GM23338 (cell line): ENCODE data around the gene SLC41A2. TPM values are rescaled to one million over a fixed set of nuclear protein-coding genes. Genes with fewer than 3 reads are reported as not detected.

Experiments used
- ATAC-seq: fragments of 200-7000 bp; cut with Tn5 transposase; 3 replicates; pipeline ENCODE4 v1.9.1; 2020
- DNase-seq: peaks from one replicate; pipeline ENCODE4 v3.0.0-alpha.2; 2015; ENCODE audit warnings: low spot score
- H2AFZ ChIP-seq: fragments of 200-600 bp; sonication (generic); 2 replicates; pipeline ENCODE4 v1.8.0; 2016; ENCODE audit warnings: antibody characterized with exemption, mild to moderate bottlenecking, moderate library complexity
- H3F3A ChIP-seq: fragments of 200-600 bp; sonication (generic); replicated peaks from 2 replicates; pipeline ENCODE4 v1.8.0; 2017; ENCODE audit warnings: antibody characterized with exemption, mixed run types, low read depth
- H3K27ac ChIP-seq: fragments of 200-600 bp; sonication (generic); 2 replicates; pipeline ENCODE4 v1.6.1; 2016; ENCODE audit warnings: low read depth
- H3K27me3 ChIP-seq: fragments of 200-600 bp; sonication (generic); 2 replicates; pipeline ENCODE4 v1.8.0; 2016; ENCODE audit warnings: mild to moderate bottlenecking, mixed run types, moderate library complexity; ENCODE audit not compliant: insufficient read depth
- H3K36me3 ChIP-seq: fragments of 200-600 bp; sonication (generic); 2 replicates; pipeline ENCODE4 v1.8.0; 2016; ENCODE audit warnings: mild to moderate bottlenecking; ENCODE audit not compliant: insufficient read depth
- H3K4me1 ChIP-seq: fragments of 200-600 bp; sonication (generic); 2 replicates; pipeline ENCODE4 v1.8.0; 2016; ENCODE audit warnings: mild to moderate bottlenecking, moderate library complexity; ENCODE audit not compliant: insufficient read depth
- H3K4me2 ChIP-seq: fragments of 200-600 bp; sonication (generic); 2 replicates; pipeline ENCODE4 v1.7.1; 2017; ENCODE audit warnings: mixed run types
- H3K4me3 ChIP-seq: fragments of 200-600 bp; sonication (generic); 2 replicates; pipeline ENCODE4 v1.6.1; 2016; ENCODE audit warnings: mixed run types
- H3K79me2 ChIP-seq: fragments of 200-600 bp; sonication (generic); replicated peaks from 2 replicates; pipeline ENCODE4 v1.8.0; 2017; ENCODE audit warnings: mild to moderate bottlenecking; ENCODE audit not compliant: insufficient read depth
- H3K9me2 ChIP-seq: fragments of 200-600 bp; sonication (generic); 2 replicates; pipeline ENCODE4 v1.8.0; 2017; ENCODE audit not compliant: insufficient read depth
- H4K20me1 ChIP-seq: fragments of 200-600 bp; sonication (generic); replicated peaks from 2 replicates; pipeline ENCODE4 v1.8.0; 2017; ENCODE audit warnings: mild to moderate bottlenecking; ENCODE audit not compliant: insufficient read depth
- H3K27ac Mint-ChIP-seq: 2 replicates; pipeline ENCODE4 v1.8.0; 2020; ENCODE audit warnings: inconsistent platforms, mild to moderate bottlenecking, moderate library complexity, mixed read lengths
- H3K27me3 Mint-ChIP-seq: 3 replicates; pipeline ENCODE4 v1.8.0; 2022; ENCODE audit warnings: low read depth, mild to moderate bottlenecking, moderate library complexity, mixed read lengths, inconsistent platforms; ENCODE audit not compliant: insufficient read depth, poor library complexity
- H3K36me3 Mint-ChIP-seq: 3 replicates; pipeline ENCODE4 v1.8.0; 2021; ENCODE audit warnings: low read depth, mild to moderate bottlenecking, inconsistent platforms, moderate library complexity, mixed read lengths
- H3K4me1 Mint-ChIP-seq: 3 replicates; pipeline ENCODE4 v1.8.0; 2020; ENCODE audit warnings: mild to moderate bottlenecking, inconsistent platforms, mixed read lengths
- H3K4me3 Mint-ChIP-seq: 3 replicates; pipeline ENCODE4 v1.8.0; 2021; ENCODE audit warnings: moderate library complexity, mild to moderate bottlenecking, inconsistent platforms, mixed read lengths
- H3K9me3 Mint-ChIP-seq: 3 replicates; pipeline ENCODE4 v1.8.0; 2020; ENCODE audit warnings: moderate library complexity, mild to moderate bottlenecking, inconsistent platforms, mixed read lengths
- EZH2 ChIP-seq: fragments of 200-600 bp; sonication (generic); IDR thresholded peaks from one replicate; pipeline ENCODE4 v1.8.0; 2017; ENCODE audit warnings: antibody characterized with exemption, mild to moderate bottlenecking, low read depth; ENCODE audit not compliant: unreplicated experiment
- EZH2phosphoT487 ChIP-seq: fragments of 200-600 bp; sonication (generic); IDR thresholded peaks from one replicate; pipeline ENCODE4 v1.8.1; 2018; ENCODE audit warnings: antibody characterized with exemption; ENCODE audit not compliant: unreplicated experiment
- JUNB ChIP-seq: IDR thresholded peaks from one replicate; pipeline ENCODE4 v1.6.1; 2016; ENCODE audit warnings: antibody characterized with exemption; ENCODE audit not compliant: unreplicated experiment
- STAT1 ChIP-seq: IDR thresholded peaks from one replicate; pipeline ENCODE4 v1.6.1; 2016; ENCODE audit warnings: antibody characterized with exemption; ENCODE audit not compliant: unreplicated experiment
- ZNF114 ChIP-seq: fragments of 250-450 bp; sonication (Bioruptor Pico); IDR thresholded peaks from 2 replicates; pipeline ENCODE4 v1.5.0; 2020; ENCODE audit warnings: mild to moderate bottlenecking, moderate library complexity
- ZNF331 ChIP-seq: fragments of 250-450 bp; sonication (Bioruptor Pico); IDR thresholded peaks from 2 replicates; pipeline ENCODE4 v1.5.0; 2020; ENCODE audit warnings: low read depth, mild to moderate bottlenecking, moderate library complexity
- polyA plus RNA-seq: library from polyadenylated mRNA; unstranded; fragments of >200 nt; fragmentation: Nextera tagmentation; extraction: Ambion mirVana; gene quantifications from 2 replicates; pipeline ENCODE4 v1.2.1, GENCODE V29; 2016
- total RNA-seq: library from RNA; depleted of rRNA; stranded (reverse); fragments of >200 nt; shearing (Covaris generic); gene quantifications from 2 replicates; pipeline ENCODE4 v1.2.3, GENCODE V29; 2014
- TF ChIP-seq, protein P1 (sequence below): IDR thresholded peaks from 2 replicates; pipeline ENCODE4 v1.6.1; 2016; ENCODE audit warnings: antibody characterized with exemption
- TF ChIP-seq, protein P2 (sequence below): fragments of 250-450 bp; sonication (Bioruptor Pico); IDR thresholded peaks from 2 replicates; pipeline ENCODE4 v1.5.0; 2020; ENCODE audit warnings: mild to moderate bottlenecking, moderate library complexity
- TF ChIP-seq, protein P3 (sequence below), 2 experiments: fragments of 200-600 bp in 1 of 2; sonication (generic) in 1 of 2; conservative IDR thresholded peaks; 2 replicates each; pipeline versions ENCODE4 v1.5.1 to v1.6.1; 2016 to 2017; ENCODE audit warnings: antibody characterized with exemption in 2 of 2, low read depth in 2 of 2, mild to moderate bottlenecking in 2 of 2, moderate library complexity in 1 of 2
- TF ChIP-seq, protein P4 (sequence below): IDR thresholded peaks from one replicate; pipeline ENCODE4 v1.6.1; 2018; ENCODE audit warnings: antibody characterized with exemption; ENCODE audit not compliant: unreplicated experiment

Gene SLC41A2
- total and polyA plus RNA-seq, 2 experiments from 2014 or later = 1.5 to 6.8 TPM

DNA sequence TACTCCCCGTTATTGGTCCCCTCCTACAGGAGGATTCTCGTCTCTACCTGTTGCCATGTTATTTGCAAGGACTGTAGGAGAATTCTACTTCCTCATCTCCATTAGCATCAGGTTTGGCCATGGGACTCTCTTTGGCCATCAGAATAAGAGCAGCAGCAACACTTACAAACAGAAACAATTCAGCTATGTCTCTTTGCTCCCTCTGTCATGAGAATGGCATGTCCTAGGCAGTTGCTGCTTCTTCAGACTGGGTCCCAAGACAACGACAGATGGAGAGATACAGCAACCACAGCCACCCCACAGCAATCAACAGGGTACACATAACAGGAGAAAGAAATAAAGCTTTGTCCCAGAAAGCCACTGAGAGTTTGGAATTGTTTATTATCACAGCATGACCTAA lies 19.7 kb downstream of the SLC41A2 start:
- H3K27me3 Mint-ChIP-seq = peaks cover 1% of the 10 kb centered on the region
- no peak overlapping the region for H3K4me2 ChIP-seq
- 0 out of 2 replicates have a peak, but pooled peaks cover 3% of the 10 kb centered on the region for H3K9me2 ChIP-seq
- H3K36me3 Mint-ChIP-seq = peaks cover 2% of the 10 kb centered on the region; the same call in 1 of the 3 replicates
- H4K20me1 ChIP-seq = no peaks in the 10 kb centered on the region
- no peaks in the 10 kb centered on the region for H3K27me3 ChIP-seq
- H3K4me1 Mint-ChIP-seq = no peaks in the 10 kb centered on the region
- DNase-seq (no peak), ATAC-seq (no peak)
- no peaks in the 10 kb centered on the region for H3K4me1 ChIP-seq
- H3K9me3 Mint-ChIP-seq = peaks cover 6% of the 10 kb centered on the region
- no peak overlapping the region for H2AFZ ChIP-seq
- no peak overlapping the region for H3K27ac ChIP-seq
- H3K4me3 ChIP-seq = no peak overlapping the region
- H3F3A ChIP-seq = no peaks in the 10 kb centered on the region
- H3K79me2 ChIP-seq = no peaks in the 10 kb centered on the region
- no peak overlapping the region for H3K27ac Mint-ChIP-seq
- H3K36me3 ChIP-seq = no peaks in the 10 kb centered on the region
- TF ChIP-seq, protein P1, sequence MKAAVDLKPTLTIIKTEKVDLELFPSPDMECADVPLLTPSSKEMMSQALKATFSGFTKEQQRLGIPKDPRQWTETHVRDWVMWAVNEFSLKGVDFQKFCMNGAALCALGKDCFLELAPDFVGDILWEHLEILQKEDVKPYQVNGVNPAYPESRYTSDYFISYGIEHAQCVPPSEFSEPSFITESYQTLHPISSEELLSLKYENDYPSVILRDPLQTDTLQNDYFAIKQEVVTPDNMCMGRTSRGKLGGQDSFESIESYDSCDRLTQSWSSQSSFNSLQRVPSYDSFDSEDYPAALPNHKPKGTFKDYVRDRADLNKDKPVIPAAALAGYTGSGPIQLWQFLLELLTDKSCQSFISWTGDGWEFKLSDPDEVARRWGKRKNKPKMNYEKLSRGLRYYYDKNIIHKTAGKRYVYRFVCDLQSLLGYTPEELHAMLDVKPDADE = no peak
- no peak for TF ChIP-seq EZH2phosphoT487
- no peak for TF ChIP-seq EZH2
- no peak for TF ChIP-seq STAT1
- H3K4me3 Mint-ChIP-seq = no peak overlapping the region

GRCh38 chr12:104935886-104936285 lies 22.2 kb downstream of the SLC41A2 start:
- Histone ChIP-seq H3F3A (no peaks in the 10 kb centered on the region), H3K9me2 (0 out of 2 replicates have a peak, but pooled peaks cover 7% of the 10 kb centered on the region), H3K4me2 (no peak overlapping the region), H3K36me3 (no peaks in the 10 kb centered on the region), H2AFZ (no peak overlapping the region), H3K27ac (no peak overlapping the region), H3K79me2 (no peaks in the 10 kb centered on the region), H3K4me1 (no peaks in the 10 kb centered on the region), H3K27me3 (no peaks in the 10 kb centered on the region), H3K4me3 (no peak overlapping the region), H4K20me1 (no peaks in the 10 kb centered on the region)
- no peaks in the 10 kb centered on the region for H3K27me3 Mint-ChIP-seq
- no peaks in the 10 kb centered on the region for H3K36me3 Mint-ChIP-seq
- DNase-seq (no peak), ATAC-seq (no peak)
- H3K9me3 Mint-ChIP-seq = no peaks in the 10 kb centered on the region
- H3K27ac Mint-ChIP-seq = no peak overlapping the region
- H3K4me1 Mint-ChIP-seq = no peaks in the 10 kb centered on the region
- no peak overlapping the region for H3K4me3 Mint-ChIP-seq
- TF ChIP-seq, protein P2, sequence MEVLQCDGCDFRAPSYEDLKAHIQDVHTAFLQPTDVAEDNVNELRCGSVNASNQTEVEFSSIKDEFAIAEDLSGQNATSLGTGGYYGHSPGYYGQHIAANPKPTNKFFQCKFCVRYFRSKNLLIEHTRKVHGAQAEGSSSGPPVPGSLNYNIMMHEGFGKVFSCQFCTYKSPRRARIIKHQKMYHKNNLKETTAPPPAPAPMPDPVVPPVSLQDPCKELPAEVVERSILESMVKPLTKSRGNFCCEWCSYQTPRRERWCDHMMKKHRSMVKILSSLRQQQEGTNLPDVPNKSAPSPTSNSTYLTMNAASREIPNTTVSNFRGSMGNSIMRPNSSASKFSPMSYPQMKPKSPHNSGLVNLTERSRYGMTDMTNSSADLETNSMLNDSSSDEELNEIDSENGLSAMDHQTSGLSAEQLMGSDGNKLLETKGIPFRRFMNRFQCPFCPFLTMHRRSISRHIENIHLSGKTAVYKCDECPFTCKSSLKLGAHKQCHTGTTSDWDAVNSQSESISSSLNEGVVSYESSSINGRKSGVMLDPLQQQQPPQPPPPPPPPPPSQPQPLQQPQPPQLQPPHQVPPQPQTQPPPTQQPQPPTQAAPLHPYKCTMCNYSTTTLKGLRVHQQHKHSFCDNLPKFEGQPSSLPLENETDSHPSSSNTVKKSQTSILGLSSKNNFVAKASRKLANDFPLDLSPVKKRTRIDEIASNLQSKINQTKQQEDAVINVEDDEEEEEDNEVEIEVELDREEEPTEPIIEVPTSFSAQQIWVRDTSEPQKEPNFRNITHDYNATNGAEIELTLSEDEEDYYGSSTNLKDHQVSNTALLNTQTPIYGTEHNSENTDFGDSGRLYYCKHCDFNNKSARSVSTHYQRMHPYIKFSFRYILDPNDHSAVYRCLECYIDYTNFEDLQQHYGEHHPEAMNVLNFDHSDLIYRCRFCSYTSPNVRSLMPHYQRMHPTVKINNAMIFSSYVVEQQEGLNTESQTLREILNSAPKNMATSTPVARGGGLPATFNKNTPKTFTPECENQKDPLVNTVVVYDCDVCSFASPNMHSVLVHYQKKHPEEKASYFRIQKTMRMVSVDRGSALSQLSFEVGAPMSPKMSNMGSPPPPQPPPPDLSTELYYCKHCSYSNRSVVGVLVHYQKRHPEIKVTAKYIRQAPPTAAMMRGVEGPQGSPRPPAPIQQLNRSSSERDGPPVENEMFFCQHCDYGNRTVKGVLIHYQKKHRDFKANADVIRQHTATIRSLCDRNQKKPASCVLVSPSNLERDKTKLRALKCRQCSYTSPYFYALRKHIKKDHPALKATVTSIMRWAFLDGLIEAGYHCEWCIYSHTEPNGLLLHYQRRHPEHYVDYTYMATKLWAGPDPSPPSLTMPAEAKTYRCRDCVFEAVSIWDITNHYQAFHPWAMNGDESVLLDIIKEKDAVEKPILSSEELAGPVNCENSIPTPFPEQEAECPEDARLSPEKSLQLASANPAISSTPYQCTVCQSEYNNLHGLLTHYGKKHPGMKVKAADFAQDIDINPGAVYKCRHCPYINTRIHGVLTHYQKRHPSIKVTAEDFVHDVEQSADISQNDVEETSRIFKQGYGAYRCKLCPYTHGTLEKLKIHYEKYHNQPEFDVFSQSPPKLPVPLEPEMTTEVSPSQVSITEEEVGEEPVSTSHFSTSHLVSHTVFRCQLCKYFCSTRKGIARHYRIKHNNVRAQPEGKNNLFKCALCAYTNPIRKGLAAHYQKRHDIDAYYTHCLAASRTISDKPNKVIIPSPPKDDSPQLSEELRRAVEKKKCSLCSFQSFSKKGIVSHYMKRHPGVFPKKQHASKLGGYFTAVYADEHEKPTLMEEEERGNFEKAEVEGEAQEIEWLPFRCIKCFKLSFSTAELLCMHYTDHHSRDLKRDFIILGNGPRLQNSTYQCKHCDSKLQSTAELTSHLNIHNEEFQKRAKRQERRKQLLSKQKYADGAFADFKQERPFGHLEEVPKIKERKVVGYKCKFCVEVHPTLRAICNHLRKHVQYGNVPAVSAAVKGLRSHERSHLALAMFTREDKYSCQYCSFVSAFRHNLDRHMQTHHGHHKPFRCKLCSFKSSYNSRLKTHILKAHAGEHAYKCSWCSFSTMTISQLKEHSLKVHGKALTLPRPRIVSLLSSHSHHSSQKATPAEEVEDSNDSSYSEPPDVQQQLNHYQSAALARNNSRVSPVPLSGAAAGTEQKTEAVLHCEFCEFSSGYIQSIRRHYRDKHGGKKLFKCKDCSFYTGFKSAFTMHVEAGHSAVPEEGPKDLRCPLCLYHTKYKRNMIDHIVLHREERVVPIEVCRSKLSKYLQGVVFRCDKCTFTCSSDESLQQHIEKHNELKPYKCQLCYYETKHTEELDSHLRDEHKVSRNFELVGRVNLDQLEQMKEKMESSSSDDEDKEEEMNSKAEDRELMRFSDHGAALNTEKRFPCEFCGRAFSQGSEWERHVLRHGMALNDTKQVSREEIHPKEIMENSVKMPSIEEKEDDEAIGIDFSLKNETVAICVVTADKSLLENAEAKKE (CRISPR knock-in tag) = no peak
- TF ChIP-seq, protein P3, sequence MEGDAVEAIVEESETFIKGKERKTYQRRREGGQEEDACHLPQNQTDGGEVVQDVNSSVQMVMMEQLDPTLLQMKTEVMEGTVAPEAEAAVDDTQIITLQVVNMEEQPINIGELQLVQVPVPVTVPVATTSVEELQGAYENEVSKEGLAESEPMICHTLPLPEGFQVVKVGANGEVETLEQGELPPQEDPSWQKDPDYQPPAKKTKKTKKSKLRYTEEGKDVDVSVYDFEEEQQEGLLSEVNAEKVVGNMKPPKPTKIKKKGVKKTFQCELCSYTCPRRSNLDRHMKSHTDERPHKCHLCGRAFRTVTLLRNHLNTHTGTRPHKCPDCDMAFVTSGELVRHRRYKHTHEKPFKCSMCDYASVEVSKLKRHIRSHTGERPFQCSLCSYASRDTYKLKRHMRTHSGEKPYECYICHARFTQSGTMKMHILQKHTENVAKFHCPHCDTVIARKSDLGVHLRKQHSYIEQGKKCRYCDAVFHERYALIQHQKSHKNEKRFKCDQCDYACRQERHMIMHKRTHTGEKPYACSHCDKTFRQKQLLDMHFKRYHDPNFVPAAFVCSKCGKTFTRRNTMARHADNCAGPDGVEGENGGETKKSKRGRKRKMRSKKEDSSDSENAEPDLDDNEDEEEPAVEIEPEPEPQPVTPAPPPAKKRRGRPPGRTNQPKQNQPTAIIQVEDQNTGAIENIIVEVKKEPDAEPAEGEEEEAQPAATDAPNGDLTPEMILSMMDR (conservative IDR thresholded peaks at IDR 0.05; ENCODE audit: low read depth in 2 of 2) = no peak
- no peak for TF ChIP-seq EZH2phosphoT487
- TF ChIP-seq, protein P4, sequence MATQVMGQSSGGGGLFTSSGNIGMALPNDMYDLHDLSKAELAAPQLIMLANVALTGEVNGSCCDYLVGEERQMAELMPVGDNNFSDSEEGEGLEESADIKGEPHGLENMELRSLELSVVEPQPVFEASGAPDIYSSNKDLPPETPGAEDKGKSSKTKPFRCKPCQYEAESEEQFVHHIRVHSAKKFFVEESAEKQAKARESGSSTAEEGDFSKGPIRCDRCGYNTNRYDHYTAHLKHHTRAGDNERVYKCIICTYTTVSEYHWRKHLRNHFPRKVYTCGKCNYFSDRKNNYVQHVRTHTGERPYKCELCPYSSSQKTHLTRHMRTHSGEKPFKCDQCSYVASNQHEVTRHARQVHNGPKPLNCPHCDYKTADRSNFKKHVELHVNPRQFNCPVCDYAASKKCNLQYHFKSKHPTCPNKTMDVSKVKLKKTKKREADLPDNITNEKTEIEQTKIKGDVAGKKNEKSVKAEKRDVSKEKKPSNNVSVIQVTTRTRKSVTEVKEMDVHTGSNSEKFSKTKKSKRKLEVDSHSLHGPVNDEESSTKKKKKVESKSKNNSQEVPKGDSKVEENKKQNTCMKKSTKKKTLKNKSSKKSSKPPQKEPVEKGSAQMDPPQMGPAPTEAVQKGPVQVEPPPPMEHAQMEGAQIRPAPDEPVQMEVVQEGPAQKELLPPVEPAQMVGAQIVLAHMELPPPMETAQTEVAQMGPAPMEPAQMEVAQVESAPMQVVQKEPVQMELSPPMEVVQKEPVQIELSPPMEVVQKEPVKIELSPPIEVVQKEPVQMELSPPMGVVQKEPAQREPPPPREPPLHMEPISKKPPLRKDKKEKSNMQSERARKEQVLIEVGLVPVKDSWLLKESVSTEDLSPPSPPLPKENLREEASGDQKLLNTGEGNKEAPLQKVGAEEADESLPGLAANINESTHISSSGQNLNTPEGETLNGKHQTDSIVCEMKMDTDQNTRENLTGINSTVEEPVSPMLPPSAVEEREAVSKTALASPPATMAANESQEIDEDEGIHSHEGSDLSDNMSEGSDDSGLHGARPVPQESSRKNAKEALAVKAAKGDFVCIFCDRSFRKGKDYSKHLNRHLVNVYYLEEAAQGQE = no peak
- TF ChIP-seq ZNF331 = no peak
- no peak for TF ChIP-seq ZNF114
- TF ChIP-seq JUNB = no peak
